Measurements from ENCODE around the gene RMP24.
"Not testable (repeated sequence)": the region's sequence is repeated elsewhere in the genome, so short reads cannot be mapped to it uniquely, and the experiment has no call there.

RMP24 gene

GRCh38 chr18:35972197-35973000 is at the start of gene RMP24:
TSS of gene RMP24 (plus strand) at chr18:35972679.
- peak; percentile 61 for DNase-seq

DNA sequence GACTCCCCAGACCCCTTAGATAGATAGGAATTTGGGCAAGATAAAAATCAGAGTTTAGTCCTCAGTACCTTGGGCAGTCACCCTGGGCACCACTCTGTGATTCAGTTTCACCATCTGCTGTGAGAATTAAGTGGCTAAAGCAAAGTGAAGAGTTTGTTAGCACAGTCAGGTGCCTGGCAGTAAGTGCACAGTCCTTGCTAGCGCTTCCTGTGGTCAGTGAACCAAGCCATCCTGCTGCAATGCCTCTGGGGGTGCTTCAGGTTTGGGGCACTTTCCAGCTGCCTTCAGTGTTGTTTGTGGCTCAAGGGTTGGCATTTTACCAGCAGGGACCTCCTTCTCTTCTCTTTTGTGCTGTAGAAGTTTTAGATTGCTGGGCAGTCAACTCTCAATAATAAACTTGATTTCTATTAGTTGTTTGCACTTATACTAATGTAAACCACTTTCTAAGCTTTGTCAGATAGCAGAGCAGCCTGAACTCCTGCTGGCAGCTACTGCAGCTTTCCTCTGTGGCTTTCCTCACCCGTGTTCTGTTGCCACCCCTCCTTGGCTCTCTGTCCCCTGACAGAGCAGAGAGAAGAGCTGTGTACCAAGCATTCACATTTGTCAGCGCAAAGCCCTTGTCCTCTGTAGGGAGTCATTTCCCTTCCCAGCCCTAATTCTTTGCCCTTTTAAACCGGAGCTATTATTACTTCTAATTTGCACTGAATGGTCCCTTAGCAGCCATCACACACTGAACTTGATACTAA is 48.4 kb upstream of the RMP24 start:
- DNase-seq, result no peak

DNA sequence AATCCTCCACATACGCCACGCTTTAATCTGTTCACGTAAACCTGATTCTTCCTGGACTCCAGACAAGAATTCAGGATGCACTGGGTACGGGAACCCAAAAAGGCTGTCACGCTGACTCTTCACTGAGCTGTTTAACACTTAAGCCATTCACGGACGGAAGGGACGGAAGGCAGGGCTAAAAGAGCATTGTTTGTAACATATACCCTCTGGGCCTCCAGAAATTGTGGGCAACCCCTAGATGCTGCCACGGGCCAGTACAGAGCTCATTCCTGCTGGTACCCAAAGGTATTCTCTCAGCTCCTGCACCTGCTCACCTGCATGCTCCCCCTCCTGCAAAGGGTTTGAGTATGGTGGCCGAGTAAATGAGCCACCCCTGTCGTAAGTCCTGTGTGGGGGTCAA is 45.6 kb upstream of the RMP24 start:
- no peak for DNase-seq

- no peak for DNase-seq
These were observed 45.0 kb upstream of the RMP24 start for GRCh38 chr18:35927430-35927829.

DNA sequence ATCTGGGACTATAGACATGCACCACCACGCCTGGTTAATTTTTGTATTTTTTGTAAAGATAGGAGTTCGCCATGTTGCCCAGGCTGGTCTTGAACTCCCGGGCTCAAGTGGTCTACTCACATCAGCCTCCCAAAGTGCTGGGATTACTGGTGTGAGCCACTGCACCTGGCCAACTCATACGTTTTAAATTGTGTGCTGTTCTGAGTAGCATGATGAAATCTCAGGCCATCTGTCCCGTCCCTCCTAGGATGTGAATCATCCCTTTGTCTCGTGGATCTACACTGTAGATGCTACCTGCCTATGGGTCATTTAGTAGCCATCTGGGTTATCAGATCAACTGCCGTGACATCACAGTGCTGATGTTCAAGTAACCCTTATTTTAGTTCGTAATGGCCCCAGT is 38.5 kb upstream of the RMP24 start:
- no peak for DNase-seq

GRCh38 chr18:35934891-35935290 is 37.6 kb upstream of the RMP24 start:
- DNase-seq, result no peak

GRCh38 chr18:35935805-35936204 is 36.7 kb upstream of the RMP24 start:
- DNase-seq, result no peak

DNA sequence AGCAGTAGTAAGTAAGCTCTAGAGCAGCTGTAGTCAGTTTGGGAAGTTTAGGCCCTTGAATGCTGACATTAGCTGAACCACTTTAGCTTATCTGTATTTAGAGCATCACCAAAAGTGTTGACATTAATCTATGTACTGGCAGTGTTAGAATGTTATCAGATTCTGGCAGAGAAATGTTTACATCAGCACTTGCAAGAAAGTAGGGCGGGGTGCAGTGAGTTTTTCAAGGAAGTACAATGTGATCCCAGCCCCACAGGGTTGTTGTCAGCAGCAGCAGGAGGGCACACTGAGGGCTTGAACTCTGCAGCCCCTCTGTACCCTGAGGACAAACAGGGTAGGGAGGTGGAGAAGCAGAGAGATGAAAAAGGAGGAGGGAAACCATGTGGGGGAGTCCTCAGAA is 35.5 kb upstream of the RMP24 start:
- DNase-seq, result no peak

DNA sequence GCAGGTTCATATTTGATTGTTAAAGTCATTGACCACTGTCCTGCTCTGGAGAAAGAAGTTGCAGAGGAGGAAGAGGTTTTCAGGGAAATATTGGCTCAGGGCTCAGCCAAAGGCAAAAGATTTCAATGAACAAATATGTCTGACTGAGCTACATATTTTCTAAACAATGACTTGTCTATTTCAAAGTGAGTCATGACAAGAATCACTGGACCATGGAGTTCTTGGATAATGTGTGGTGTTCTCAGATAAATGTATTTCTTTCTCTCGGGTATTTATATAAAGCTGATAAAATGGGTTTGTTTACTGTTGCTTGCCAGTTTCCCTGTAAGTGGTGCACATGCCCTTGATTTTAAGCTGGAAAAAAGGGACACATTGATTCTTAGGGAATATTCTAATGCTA is 34.3 kb upstream of the RMP24 start:
- DNase-seq, result no peak

DNA sequence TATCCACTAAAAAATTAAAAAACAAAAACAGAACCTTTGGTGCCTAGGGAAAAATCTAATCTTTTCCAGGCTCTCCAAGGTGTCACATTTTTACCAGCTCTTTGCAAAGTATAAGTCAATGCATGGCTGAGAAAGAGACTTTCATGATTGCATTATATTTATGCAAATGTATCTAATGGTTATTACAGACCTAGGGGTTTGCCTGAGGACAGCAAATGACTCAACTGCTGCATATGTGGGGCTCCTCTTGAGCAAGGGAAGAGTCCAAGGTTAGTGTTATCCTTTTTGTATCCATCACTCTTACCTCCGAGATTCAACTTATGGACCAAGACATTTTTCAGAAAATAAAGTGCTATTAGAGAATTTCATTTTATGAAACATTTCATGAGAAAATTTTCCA is 33.9 kb upstream of the RMP24 start:
- no peak for DNase-seq

GRCh38 chr18:35939138-35939537 is 33.3 kb upstream of the RMP24 start:
- DNase-seq, result no peak

GRCh38 chr18:35941299-35941698 is 31.2 kb upstream of the RMP24 start:
- no peak for DNase-seq

- DNase-seq, result no peak
These were observed 30.3 kb upstream of the RMP24 start for GRCh38 chr18:35942133-35942532.

- DNase-seq, result no peak
These were observed 29.8 kb upstream of the RMP24 start for GRCh38 chr18:35942661-35943060.

DNA sequence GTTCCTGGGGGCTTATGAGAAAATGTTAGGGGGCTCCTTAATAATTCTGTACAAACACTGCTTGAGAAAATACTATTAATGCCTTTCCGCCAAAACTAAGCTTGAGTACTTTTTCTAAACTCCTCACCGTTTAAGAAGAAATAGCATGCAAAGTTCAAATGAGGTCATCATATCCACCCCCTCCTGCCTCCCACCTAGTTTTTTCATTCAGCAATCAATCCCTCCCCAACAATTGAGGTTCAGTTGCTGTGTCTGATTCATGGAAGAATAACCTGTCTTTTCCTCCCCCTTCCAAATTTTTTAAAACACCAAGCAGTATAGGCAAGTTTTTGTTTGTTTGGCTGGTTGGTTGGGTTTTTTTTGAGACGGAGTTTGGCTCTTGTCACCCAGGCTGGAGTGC is 24.4 kb upstream of the RMP24 start:
- DNase-seq, result no peak

DNA sequence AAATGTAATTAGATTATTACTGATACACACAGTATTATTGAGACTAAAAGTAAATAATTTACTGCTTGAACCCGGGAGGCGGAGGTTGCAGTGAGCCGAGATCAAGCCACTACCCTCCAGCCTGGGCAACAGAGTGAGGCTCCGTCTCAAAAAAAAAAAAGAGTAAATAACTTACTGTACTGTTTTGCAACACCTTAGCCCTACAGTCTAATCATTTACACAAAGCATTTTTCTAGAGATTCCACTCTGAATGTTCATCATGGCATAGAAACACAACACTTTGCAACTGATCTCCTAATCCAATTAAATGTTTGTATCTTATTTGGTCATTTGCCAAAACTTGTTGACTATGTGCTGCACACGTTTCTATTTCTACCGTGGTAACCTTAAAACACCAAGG is 23.4 kb upstream of the RMP24 start:
- no peak for DNase-seq

GRCh38 chr18:35949903-35950627 is 22.4 kb upstream of the RMP24 start:
- DNase-seq, result no peak

GRCh38 chr18:35950628-35950982 is 21.9 kb upstream of the RMP24 start:
- no peak for DNase-seq

DNA sequence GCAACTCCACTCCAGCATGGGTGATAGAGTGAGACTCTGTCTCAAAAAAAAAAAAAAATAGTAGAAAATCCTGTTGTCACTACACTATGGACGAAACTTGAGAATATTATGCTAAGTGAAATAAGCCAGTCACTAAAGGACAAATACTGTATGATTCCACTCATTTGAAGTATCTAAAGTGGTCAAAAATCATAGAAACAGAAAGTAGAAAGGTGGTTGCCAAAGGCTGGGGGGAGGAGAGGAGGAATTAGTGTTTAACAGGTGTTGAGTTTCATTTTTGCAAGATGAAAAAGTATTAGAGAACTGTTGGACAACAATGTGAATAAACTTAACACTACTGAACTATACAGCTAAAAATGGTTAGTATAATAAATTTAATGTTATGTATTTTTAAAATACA is 18.8 kb upstream of the RMP24 start:
- DNase-seq, result no peak

- DNase-seq, result no peak
These were observed 16.3 kb upstream of the RMP24 start for GRCh38 chr18:35956226-35956625.

- DNase-seq, result no peak
These were observed 10.2 kb upstream of the RMP24 start for GRCh38 chr18:35962320-35962719.

GRCh38 chr18:35964319-35964718 is 8.2 kb upstream of the RMP24 start:
- no peak for DNase-seq

- not testable (repeated sequence) for DNase-seq
These were observed 4.6 kb upstream of the RMP24 start for GRCh38 chr18:35967866-35968265.
